GM12878 (cell line): Measurements from ENCODE around the gene NR6A1. TPM values are rescaled to one million over a fixed set of nuclear protein-coding genes. Genes with fewer than 3 reads are reported as not detected.

Source experiments
- ATAC-seq: fragments of 200-7000 bp; cut with Tn5 transposase; 3 replicates; pipeline ENCODE4 v1.9.1; 2020; ENCODE audit warnings: mild to moderate bottlenecking, moderate library complexity
- BruUV-seq: library from RNA; stranded (reverse); fragments of 400-500 nt; replicated peaks from 2 replicates; lab custom pipeline; 2021; lab: Mats Ljungman, UMichigan
- CTCF ChIA-PET: fragments of 300-600 bp; sonication (Branson Sonifier 250); formaldehyde crosslinking; extraction: SDS; loops from one replicate; lab custom pipeline; 2021; ENCODE audit warnings: inconsistent platforms; lab: Yijun Ruan, JAX
- POLR2A ChIA-PET: fragments of 350-600 bp; formaldehyde crosslinking; extraction: SDS; loops from one replicate; lab custom pipeline; 2021; ENCODE audit warnings: inconsistent platforms; lab: Charles Lee
- RAD21 ChIA-PET: fragments of 300-600 bp; sonication (Branson Sonifier 250); formaldehyde crosslinking; loops from one replicate; lab custom pipeline; 2023; ENCODE audit warnings: antibody characterized with exemption; ENCODE audit not compliant: unreplicated experiment; lab: Charles Lee
- SMC1A ChIA-PET: fragments of 300-600 bp; sonication (Branson Sonifier 250); formaldehyde crosslinking; loops from one replicate; lab custom pipeline; 2023; ENCODE audit not compliant: unreplicated experiment, uncharacterized antibody; lab: Charles Lee
- DNase-seq: peaks from one replicate; pipeline ENCODE4 v3.0.0-alpha.2; 2011; ENCODE audit warnings: low read depth, low spot score
- FAIRE-seq: peaks from 3 replicates; lab custom pipeline; 2011; peaks lifted over from hg19 to GRCh38; lab: Jason Lieb, UNC
- H2AFZ ChIP-seq: 2 replicates; pipeline ENCODE4 v1.6.0; 2011; ENCODE audit warnings: low read depth, low read length, control low read depth; ENCODE audit not compliant: control insufficient read depth
- H3K27ac ChIP-seq: 2 replicates; pipeline ENCODE4 v1.5.1; 2011; ENCODE audit warnings: control low read depth; ENCODE audit not compliant: control insufficient read depth, insufficient read depth
- H3K27me3 ChIP-seq, 2 experiments: replicated peaks in 1 of 2; 2 replicates each; pipeline versions ENCODE4 v1.6.0 to v1.6.1; 2011; ENCODE audit warnings: low read length in 1 of 2; ENCODE audit not compliant: control insufficient read depth in 2 of 2, insufficient read depth in 2 of 2
- H3K36me3 ChIP-seq, 2 experiments: 2 replicates each; pipeline ENCODE4 v1.5.1; 2011; ENCODE audit warnings: low read length in 1 of 2; ENCODE audit not compliant: control insufficient read depth in 2 of 2, insufficient read depth in 2 of 2
- H3K4me1 ChIP-seq: 2 replicates; pipeline ENCODE4 v1.6.1; 2011; ENCODE audit warnings: mild to moderate bottlenecking, low read length, moderate library complexity, mixed read lengths; ENCODE audit not compliant: control insufficient read depth, insufficient read depth
- H3K4me2 ChIP-seq: 2 replicates; pipeline ENCODE4 v1.6.0; 2011; ENCODE audit warnings: control low read depth; ENCODE audit not compliant: control insufficient read depth, insufficient read depth
- H3K4me3 ChIP-seq: fragments of 200-600 bp; sonication (generic); 2 replicates; pipeline ENCODE4 v1.5.1; 2016
- H3K79me2 ChIP-seq: 2 replicates; pipeline ENCODE4 v1.6.0; 2011; ENCODE audit warnings: low read length; ENCODE audit not compliant: control insufficient read depth, insufficient read depth
- H3K9ac ChIP-seq: 2 replicates; pipeline ENCODE4 v1.8.0; 2011; ENCODE audit warnings: low read length, control low read depth, mixed read lengths; ENCODE audit not compliant: control insufficient read depth, insufficient read depth
- H3K9me3 ChIP-seq: replicated peaks from 3 replicates; pipeline ENCODE4 v1.5.1; 2011; ENCODE audit warnings: mild to moderate bottlenecking, low read length; ENCODE audit not compliant: control insufficient read depth, insufficient read depth
- H4K20me1 ChIP-seq: 2 replicates; pipeline ENCODE4 v1.6.0; 2011; ENCODE audit not compliant: control insufficient read depth, insufficient read depth
- CHD1 ChIP-seq: IDR thresholded peaks from 2 replicates; pipeline ENCODE4 v1.6.1; 2012; ENCODE audit warnings: low read depth, low read length, improper control_type of control experiment
- CHD2 ChIP-seq: IDR thresholded peaks from 2 replicates; pipeline ENCODE4 v1.6.1; 2011; ENCODE audit warnings: low read depth, low read length, improper control_type of control experiment, borderline replicate concordance
- CUX1 ChIP-seq: IDR thresholded peaks from 2 replicates; pipeline ENCODE4 v1.6.1; 2012; ENCODE audit warnings: improper control_type of control experiment, low read depth, low read length; ENCODE audit not compliant: insufficient replicate concordance
- FOXM1 ChIP-seq: IDR thresholded peaks from 2 replicates; pipeline ENCODE4 v1.6.1; 2012; ENCODE audit warnings: low read depth, mild to moderate bottlenecking, inconsistent platforms, low read length, moderate library complexity
- MYC ChIP-seq: IDR thresholded peaks from 2 replicates; pipeline ENCODE4 v1.6.1; 2011; ENCODE audit warnings: mild to moderate bottlenecking, low read length, moderate library complexity, inconsistent platforms; ENCODE audit not compliant: insufficient read depth, insufficient replicate concordance, insufficient read length, severe bottlenecking
- POLR2AphosphoS2 ChIP-seq: IDR thresholded peaks from 2 replicates; pipeline ENCODE4 v1.6.1; 2011; ENCODE audit warnings: low read depth, mild to moderate bottlenecking, low read length, improper control_type of control experiment, moderate library complexity
- SIN3A ChIP-seq: IDR thresholded peaks from 2 replicates; pipeline ENCODE4 v1.6.1; 2012; ENCODE audit warnings: low read depth, low read length, improper control_type of control experiment
- SKIL ChIP-seq: fragments of 450-650 bp; IDR thresholded peaks from 2 replicates; pipeline ENCODE4 v1.6.1; 2017; ENCODE audit warnings: mild to moderate bottlenecking, low read depth, inconsistent platforms; ENCODE audit not compliant: poor library complexity, severe bottlenecking
- SMAD1 ChIP-seq: fragments of 450-650 bp; IDR thresholded peaks from 2 replicates; pipeline ENCODE4 v1.6.1; 2018; ENCODE audit warnings: mild to moderate bottlenecking, low read depth; ENCODE audit not compliant: partially characterized antibody
- ZBTB33 ChIP-seq: fragments of 450-650 bp; IDR thresholded peaks from 2 replicates; pipeline ENCODE4 v1.6.1; 2017; ENCODE audit warnings: mild to moderate bottlenecking
- ZNF207 ChIP-seq: fragments of 450-650 bp; IDR thresholded peaks from 2 replicates; pipeline ENCODE4 v1.6.1; 2014; ENCODE audit warnings: antibody characterized with exemption, mild to moderate bottlenecking, borderline replicate concordance
- ZNF274 ChIP-seq: IDR thresholded peaks from one replicate; pipeline ENCODE4 v1.8.0; 2011; ENCODE audit not compliant: insufficient read length, insufficient read depth
- WGBS: methylation state at CpG from one replicate; pipeline ENCODE4 v1.1.6; 2016; ENCODE audit warnings: low lambda C conversion rate; ENCODE audit not compliant: insufficient replicate concordance, insufficient coverage; ENCODE audit errors: missing lambda C conversion rate; 5-methylcytosine and 5-hydroxymethylcytosine counted together
- in situ Hi-C: fragments of 300-500 bp; cut with MboI; formaldehyde crosslinking; loops from 9 replicates; pipeline ENCODE4 v1.14.3; 2018; ENCODE audit warnings: mixed read lengths
- intact Hi-C: fragments of 100-400 bp; cut with micrococcal nuclease; formaldehyde crosslinking; loops from one replicate; pipeline ENCODE4 v1.14.2; 2022; ENCODE audit not compliant: unreplicated experiment
- polyA plus RNA-seq, 11 experiments: library from polyadenylated mRNA; depleted of rRNA in 4 of 11; unstranded in 6 of 11; stranded (reverse) in 5 of 11; fragments of >200 nt; fragmentation: Nextera tagmentation in 4 of 11; fragmentation: Illumina TruSeq in 1 of 11; extraction: Ambion mirVana in 4 of 11; extraction: Trizol in 1 of 11; gene quantifications; 1 replicate in 1 of 11; 2 replicates in 10 of 11; pipeline versions ENCODE4 v1.2.1 to v1.2.3, GENCODE V29; 2011 to 2016; ENCODE audit warnings: inconsistent platforms in 2 of 11, missing spikeins in 2 of 11, low read depth in 1 of 11
- total RNA-seq, 4 experiments: library from RNA; depleted of rRNA in 3 of 4; stranded (reverse); fragments of >200 nt in 3 of 4; fragmentation: Illumina TruSeq in 1 of 4; extraction: Trizol in 1 of 4; gene quantifications; 2 replicates each; pipeline versions ENCODE4 v1.2.1 to v1.2.3, GENCODE V29; 2013 to 2021
- TF ChIP-seq, protein P1 (sequence below): fragments of 450-650 bp; IDR thresholded peaks from 2 replicates; pipeline ENCODE4 v1.6.1; 2014; ENCODE audit warnings: mild to moderate bottlenecking

The NR6A1 gene
- total and polyA plus RNA-seq, 10 of the 15 experiments (the other 5 are each of a cell fraction or from before 2014, with no cell fraction given) = 1.2 to 9.2 (median 4.6) TPM

DNA sequence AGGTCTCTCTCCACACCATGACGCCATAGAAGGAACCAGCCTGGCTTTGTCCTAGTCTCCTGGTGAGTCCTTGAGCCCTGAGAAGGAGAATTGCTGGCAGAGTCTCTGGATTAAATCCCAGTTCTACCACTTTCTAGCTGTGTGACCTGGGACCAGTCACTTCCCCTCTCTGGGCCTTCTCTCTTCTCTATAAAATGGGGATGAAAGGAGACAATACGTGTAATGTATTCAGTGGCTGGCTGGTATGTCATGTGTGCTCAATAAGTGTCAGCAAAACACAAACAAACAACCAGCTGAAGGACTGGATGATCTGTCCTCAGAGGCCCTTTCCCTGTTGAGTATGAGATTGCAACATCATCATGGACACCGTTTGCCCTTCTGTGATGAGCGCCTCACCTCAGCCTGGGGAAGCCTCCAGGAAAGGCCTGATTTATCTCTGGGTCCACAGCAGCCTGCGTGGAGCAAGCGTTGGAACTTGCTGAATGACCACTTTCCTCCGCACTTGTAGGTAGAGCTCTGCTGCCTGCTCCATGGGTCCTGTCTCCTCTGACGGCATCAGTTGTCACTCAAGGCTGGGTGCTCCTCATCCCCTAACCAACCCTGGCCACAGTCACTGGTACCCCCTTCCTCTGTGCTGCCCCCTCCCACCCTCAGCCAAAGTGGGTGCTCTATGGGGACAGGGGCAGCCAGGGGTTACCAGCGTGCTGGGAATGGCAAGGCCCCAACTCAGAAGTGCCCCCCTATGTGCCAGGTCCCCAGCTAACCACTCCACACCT, 260.3 kb downstream of the NR6A1 start:
- Histone ChIP-seq H3K4me3 (no peak overlapping the region), H3K9me3 (no peaks in the 10 kb centered on the region), H2AFZ (no peak overlapping the region), H3K36me3 (no peaks in the 10 kb centered on the region), H3K4me2 (no peak overlapping the region), H4K20me1 (no peaks in the 10 kb centered on the region), H3K79me2 (no peaks in the 10 kb centered on the region), H3K4me1 (no peaks in the 10 kb centered on the region), H3K27me3 (no peaks in the 10 kb centered on the region), H3K27ac (no peak overlapping the region), H3K9ac (no peak overlapping the region)
- no peak for DNase-seq
- CTCF ChIA-PET = no interaction called here
- SMC1A ChIA-PET = no interaction called here
- ATAC-seq = no peak
- RAD21 ChIA-PET = no interaction called here
- 50% methylated on average over 9 of the region's 9 CpGs for WGBS
- BruUV-seq = no TSS peak
- POLR2A ChIA-PET = no interaction called here
- intact Hi-C loops (no loop called here), in situ Hi-C loops (no loop called here)
- no peak for FAIRE-seq
- TF ChIP-seq CHD2 (no peak), ZBTB33 (no peak), SIN3A (no peak), SKIL (no peak), SMAD1 (no peak), MYC (no peak), CHD1 (no peak), CUX1 (no peak), ZNF207 (no peak), ZNF274 (no peak), FOXM1 (no peak), POLR2AphosphoS2 (no peak)
- TF ChIP-seq, protein P1, sequence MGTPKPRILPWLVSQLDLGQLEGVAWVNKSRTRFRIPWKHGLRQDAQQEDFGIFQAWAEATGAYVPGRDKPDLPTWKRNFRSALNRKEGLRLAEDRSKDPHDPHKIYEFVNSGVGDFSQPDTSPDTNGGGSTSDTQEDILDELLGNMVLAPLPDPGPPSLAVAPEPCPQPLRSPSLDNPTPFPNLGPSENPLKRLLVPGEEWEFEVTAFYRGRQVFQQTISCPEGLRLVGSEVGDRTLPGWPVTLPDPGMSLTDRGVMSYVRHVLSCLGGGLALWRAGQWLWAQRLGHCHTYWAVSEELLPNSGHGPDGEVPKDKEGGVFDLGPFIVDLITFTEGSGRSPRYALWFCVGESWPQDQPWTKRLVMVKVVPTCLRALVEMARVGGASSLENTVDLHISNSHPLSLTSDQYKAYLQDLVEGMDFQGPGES = no peak
